ENCODE data around the gene NDUFC1. TPM values are rescaled to one million over a fixed set of nuclear protein-coding genes. Genes with fewer than 3 reads are reported as not detected.

Gene NDUFC1
- total and polyA plus RNA-seq, 9 of the 15 experiments (the other 6 are each of a cell fraction or from before 2014, with no cell fraction given), result 58.9 to 378 (median 120) TPM

DNA sequence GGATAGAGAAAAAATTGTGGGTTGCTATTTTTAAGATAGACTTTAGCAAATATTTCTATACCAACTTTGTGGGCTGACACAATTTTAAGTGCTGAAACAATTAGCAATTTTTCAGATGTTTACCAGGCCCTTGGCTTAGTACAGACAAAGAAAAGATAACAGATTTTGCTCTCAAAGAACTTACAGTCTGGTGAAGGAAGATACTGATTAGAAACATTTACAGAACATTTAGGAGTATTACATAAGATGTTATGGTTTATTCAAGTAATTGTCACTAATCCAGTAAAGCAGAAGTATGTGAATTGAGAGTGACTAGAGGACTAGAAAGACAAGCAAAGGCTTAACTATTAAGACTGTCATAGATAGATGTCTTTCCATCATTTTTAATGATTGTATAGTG lies 35.3 kb upstream of the NDUFC1 start (continued):
- TF ChIP-seq MLLT1 (IDR thresholded peaks at IDR 0.05) (no peak), SP1 (CRISPR knock-in tag; IDR thresholded peaks at IDR 0.05) (no peak), HMBOX1 (IDR thresholded peaks at IDR 0.05) (peak; percentile 65), TCF3 (CRISPR knock-in tag; IDR thresholded peaks at IDR 0.05) (peak; percentile 54), TAL1 (IDR thresholded peaks at IDR 0.05) (peak; percentile 47), IRF2 (CRISPR knock-in tag; IDR thresholded peaks at IDR 0.05) (no peak), NFRKB (IDR thresholded peaks at IDR 0.05; ENCODE audit: low read depth) (no peak), ARID1B (IDR thresholded peaks at IDR 0.05) (peak; percentile 57)

DNA sequence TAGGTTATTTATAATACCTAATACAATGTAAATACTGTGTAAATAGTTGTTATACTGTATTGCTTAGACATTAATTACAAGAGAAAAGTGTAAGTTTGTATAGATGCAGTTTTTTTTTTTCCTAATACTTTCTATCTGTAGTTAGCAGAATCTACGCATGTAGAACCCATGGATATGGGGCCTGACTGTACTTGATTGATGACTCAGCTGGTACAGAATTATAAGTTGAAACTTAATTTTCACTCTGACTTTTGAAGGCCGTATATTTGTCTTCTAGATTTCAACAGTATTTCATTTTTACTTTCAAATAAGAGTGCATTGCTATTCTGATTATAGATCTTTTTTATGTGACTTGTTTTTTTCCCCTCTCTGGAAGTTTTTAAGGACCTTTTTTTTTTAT lies 30.8 kb upstream of the NDUFC1 start:
- no peak overlapping the region for H3K9ac ChIP-seq (ENCODE audit: insufficient read depth in 1 of 2, low read depth in 2 of 2, low read length in 2 of 2)
- ChIA-PET CTCF (ENCODE audit: low intra/inter-chr PET ratio) (no interaction called here), POLR2A (interaction anchor here (1.3 kb wide), 1 partner anchor 9 kb away, joined by 6 read pairs; no protein-coding TSS in a partner anchor)
- H3K4me2 ChIP-seq (ENCODE audit: insufficient read depth, low read length), result no peak overlapping the region
- no peak for FAIRE-seq
- H3K9me3 ChIP-seq (replicated peaks; ENCODE audit: control insufficient read depth, insufficient read depth, low read depth, low read length), result no peaks in the 10 kb centered on the region
- TF ChIP-seq, protein P1, sequence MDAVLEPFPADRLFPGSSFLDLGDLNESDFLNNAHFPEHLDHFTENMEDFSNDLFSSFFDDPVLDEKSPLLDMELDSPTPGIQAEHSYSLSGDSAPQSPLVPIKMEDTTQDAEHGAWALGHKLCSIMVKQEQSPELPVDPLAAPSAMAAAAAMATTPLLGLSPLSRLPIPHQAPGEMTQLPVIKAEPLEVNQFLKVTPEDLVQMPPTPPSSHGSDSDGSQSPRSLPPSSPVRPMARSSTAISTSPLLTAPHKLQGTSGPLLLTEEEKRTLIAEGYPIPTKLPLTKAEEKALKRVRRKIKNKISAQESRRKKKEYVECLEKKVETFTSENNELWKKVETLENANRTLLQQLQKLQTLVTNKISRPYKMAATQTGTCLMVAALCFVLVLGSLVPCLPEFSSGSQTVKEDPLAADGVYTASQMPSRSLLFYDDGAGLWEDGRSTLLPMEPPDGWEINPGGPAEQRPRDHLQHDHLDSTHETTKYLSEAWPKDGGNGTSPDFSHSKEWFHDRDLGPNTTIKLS (IDR thresholded peaks at IDR 0.05; ENCODE audit: borderline replicate concordance, low read depth), result no peak
- peak; percentile 68 for TF ChIP-seq ZNF316 (IDR thresholded peaks at IDR 0.05)
- no peak for ATAC-seq
- in situ Hi-C loops (cut with MboI), result no loop called here
- H3K4me1 ChIP-seq (replicated peaks in 1 of 2; ENCODE audit: control insufficient read depth in 2 of 2, insufficient read depth in 2 of 2, low read length in 2 of 2), result no peaks in the 10 kb centered on the region; a peak in 2 of 5 replicates
- intact Hi-C loops (cut with micrococcal nuclease), result no loop called here
- 82% methylated on average over 2 of the region's 2 CpGs for WGBS (ENCODE audit: insufficient coverage, low coverage, missing lambda C conversion rate)
- no peak overlapping the region for H3K27ac ChIP-seq (ENCODE audit: extremely low read depth, low read depth, low read length)
- H3K9me1 ChIP-seq (ENCODE audit: control insufficient read depth, insufficient read depth, low read length), result no peaks in the 10 kb centered on the region
- DNase-seq (ENCODE audit: extremely low read depth in 1 of 4, low spot score in 3 of 4), result no peak
- H3K27me3 ChIP-seq (ENCODE audit: control insufficient read depth in 2 of 2, insufficient read depth in 2 of 2, low read length in 2 of 2), result no peaks in the 10 kb centered on the region
- BruUV-seq (replicated peaks), result no TSS peak
- no peaks in the 10 kb centered on the region for H4K20me1 ChIP-seq (replicated peaks; ENCODE audit: control insufficient read depth, insufficient read depth, low read length)
- H2AFZ ChIP-seq (ENCODE audit: low read depth, low read length), result no peak overlapping the region
- H3K79me2 ChIP-seq (ENCODE audit: control insufficient read depth, insufficient read depth, low read length), result peaks cover 94% of the 10 kb centered on the region
- H3K4me3 ChIP-seq, result no peak overlapping the region
- H3K36me3 ChIP-seq (ENCODE audit: control insufficient read depth, insufficient read depth, low read length), result peaks cover 63% of the 10 kb centered on the region

All from K562 (cell line).